OCI-LY3 (cell line): Measurements from ENCODE around the gene KRTDAP.

Source experiments
- EZH2phosphoT487 ChIP-seq: fragments of 200-600 bp; shearing (Covaris generic); IDR thresholded peaks from 2 replicates; pipeline ENCODE4 v1.6.1; 2018; ENCODE audit warnings: antibody characterized with exemption, mixed run types, low read depth
- TF ChIP-seq, protein P1 (sequence below): fragments of 200-600, 300-600 bp; sonication (generic); IDR thresholded peaks from 2 replicates; pipeline ENCODE4 v1.5.1; 2014; ENCODE audit warnings: antibody characterized with exemption, low read length, low read depth

- no peak for TF ChIP-seq EZH2phosphoT487
- TF ChIP-seq, protein P1, sequence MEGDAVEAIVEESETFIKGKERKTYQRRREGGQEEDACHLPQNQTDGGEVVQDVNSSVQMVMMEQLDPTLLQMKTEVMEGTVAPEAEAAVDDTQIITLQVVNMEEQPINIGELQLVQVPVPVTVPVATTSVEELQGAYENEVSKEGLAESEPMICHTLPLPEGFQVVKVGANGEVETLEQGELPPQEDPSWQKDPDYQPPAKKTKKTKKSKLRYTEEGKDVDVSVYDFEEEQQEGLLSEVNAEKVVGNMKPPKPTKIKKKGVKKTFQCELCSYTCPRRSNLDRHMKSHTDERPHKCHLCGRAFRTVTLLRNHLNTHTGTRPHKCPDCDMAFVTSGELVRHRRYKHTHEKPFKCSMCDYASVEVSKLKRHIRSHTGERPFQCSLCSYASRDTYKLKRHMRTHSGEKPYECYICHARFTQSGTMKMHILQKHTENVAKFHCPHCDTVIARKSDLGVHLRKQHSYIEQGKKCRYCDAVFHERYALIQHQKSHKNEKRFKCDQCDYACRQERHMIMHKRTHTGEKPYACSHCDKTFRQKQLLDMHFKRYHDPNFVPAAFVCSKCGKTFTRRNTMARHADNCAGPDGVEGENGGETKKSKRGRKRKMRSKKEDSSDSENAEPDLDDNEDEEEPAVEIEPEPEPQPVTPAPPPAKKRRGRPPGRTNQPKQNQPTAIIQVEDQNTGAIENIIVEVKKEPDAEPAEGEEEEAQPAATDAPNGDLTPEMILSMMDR, result no peak
Measured at GRCh38 chr19:35498984-35499527, 8.8 kb upstream of the KRTDAP start.
